8988T (cell line): ENCODE results near the gene STRIP2.
"Not testable (repeated sequence)": the region's sequence is repeated elsewhere in the genome, so short reads cannot be mapped to it uniquely, and the experiment has no call there.

Experiments
- DNase-seq: peaks from one replicate; pipeline ENCODE4 v3.0.0; 2011

Gene STRIP2

DNA sequence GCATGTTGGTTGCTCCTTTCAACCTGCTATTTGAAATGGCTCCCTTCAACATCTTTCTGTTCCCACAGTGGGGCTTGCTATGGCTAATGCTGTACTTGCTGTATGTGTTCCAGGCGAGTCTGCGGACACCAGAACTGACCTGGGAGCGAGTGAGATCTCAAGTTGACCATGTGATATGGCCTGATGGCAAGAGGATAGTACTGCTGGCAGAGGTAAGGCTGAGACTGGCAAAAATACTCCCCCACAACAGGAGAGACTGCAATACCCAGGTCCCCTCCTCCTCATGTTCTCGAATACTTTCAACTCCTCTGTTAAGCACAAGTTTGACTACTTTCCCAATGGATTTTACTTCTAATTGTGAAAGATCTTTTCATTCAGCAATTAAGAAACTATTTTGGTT lies 11.5 kb upstream of the STRIP2 start:
- DNase-seq = no peak

DNA sequence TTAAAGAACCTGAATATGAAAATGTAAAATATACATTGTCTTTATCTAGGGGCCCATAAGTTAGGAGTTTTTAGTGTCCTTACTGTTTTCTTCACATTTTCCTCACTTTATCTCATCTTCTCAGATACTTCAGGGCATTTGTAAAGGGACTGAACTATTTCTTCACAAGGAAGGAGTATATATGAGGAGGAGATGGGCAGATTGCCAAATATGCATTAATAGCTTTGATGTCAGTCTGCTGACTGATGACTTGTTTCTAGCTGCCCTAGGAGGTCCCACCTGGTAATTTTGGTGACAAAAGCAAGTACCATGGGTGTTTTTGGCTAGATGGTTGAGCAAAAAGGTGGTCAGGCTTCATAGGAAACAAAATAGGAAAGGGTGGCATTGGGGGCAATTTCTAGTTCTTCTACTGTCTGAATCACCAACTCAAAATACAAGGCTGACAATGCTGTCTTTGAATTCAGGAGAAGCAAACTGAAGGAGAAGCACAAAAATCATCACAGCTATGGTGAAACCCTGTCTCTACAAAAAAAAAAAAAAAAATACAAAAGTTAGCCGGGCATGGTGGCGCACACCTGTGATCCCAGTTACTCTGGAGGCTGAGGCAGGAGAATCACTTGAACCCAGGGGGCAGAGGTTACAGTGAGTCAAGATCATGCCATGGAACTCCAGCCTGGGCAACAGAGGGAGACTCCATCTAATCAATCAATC lies 10.4 kb upstream of the STRIP2 start:
- DNase-seq = no peak

DNA sequence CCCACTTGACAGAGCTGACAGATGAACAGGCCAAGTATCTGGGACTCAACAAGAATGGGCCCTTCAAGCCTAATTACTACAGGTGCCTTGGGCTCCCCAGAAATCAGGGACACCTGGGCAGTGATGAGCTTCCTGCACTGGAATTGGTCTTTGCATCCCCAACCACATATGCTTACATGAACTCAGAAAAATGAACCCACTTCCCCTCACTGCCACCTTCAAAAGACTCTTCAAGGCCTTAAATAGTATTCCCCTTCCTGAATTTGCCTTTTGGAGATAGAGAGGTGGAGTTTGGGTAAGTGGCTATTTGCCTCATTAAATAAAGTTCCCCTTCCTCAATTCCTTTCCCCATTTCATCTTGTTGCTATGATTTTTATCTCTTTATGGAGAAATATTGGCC lies 7.8 kb upstream of the STRIP2 start:
- no peak for DNase-seq

- DNase-seq = no peak
These were observed 6.6 kb upstream of the STRIP2 start for GRCh38 chr7:129427526-129428045.

GRCh38 chr7:129431911-129432643 lies 2.2 kb upstream of the STRIP2 start:
- no peak for DNase-seq

DNA sequence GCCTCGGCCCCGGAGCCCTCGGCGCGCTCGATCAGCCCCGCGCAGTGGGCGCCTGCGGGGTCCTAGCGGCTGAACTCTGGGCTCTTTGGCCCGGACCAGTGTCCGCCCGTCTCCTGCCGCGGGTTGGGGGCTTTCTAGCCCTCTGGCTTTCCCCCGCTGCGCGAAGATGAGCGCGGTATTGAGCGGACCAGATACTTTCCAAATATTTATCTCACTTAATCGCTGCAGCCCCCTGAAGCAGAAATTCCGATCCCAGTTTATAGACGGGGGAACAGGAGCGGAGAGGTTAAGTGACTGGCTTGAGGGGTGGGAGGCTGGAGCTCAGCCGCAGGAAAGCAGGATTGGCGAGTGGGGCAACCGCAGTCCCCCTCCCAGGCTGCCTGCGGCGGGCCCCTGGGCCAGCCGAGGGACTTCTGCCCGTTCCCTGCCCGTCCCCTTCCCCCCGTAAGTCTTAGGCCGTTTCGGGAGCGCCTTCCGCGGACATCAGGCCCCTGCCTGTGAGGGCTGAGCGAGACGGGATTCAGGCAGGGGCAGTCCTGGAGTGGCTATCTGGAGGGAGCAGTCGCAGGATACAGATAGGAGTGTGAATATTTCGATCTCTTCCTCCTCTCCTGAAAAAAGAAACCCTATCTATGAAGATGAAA lies 565 bp downstream of the STRIP2 start:
- DNase-seq = peak; percentile 23

GRCh38 chr7:129435414-129435829 lies 1.2 kb downstream of the STRIP2 start:
- no peak for DNase-seq

- DNase-seq = no peak
These were observed 2.2 kb downstream of the STRIP2 start for GRCh38 chr7:129436335-129436923.

- no peak for DNase-seq
These were observed 3.0 kb downstream of the STRIP2 start for GRCh38 chr7:129437190-129437589.

GRCh38 chr7:129438281-129438838 lies 4.1 kb downstream of the STRIP2 start:
- no peak for DNase-seq

DNA sequence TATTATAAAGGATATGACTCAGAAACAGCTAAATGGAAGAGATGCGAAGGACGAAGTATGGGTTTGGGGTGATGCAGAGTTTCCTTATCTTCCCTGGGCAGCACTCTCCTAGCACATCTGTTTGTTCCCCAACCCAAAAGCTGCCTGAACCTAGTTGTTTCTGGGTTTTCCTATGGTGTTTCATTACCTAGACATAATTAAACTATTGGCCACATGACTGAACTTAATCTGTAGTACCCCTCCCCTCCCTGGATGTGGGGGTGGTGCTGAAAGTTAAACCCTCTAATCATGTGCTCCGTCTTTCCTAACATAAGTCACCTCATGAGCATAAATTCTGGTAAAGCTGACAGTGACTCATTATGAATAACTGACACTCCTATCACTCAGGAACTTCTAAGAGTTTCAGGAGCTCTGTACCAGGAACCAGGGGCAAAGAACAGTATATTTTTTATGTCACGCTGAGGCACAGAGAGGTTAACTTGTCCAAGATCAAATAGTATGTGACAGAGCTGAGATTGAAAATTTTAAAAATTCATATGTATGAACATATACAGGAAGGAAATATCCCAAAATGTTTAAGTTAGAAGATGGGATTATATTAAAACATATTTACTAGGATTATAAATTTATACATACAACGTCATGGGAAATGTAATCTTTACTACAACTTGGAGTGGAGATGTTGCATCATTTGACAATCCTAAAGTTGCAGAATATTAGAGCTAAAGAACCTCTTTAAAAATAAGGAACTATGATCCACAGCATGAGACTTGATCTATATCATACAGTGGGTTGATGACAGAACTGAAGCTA lies 4.8 kb downstream of the STRIP2 start:
- DNase-seq = peak; percentile 26

DNA sequence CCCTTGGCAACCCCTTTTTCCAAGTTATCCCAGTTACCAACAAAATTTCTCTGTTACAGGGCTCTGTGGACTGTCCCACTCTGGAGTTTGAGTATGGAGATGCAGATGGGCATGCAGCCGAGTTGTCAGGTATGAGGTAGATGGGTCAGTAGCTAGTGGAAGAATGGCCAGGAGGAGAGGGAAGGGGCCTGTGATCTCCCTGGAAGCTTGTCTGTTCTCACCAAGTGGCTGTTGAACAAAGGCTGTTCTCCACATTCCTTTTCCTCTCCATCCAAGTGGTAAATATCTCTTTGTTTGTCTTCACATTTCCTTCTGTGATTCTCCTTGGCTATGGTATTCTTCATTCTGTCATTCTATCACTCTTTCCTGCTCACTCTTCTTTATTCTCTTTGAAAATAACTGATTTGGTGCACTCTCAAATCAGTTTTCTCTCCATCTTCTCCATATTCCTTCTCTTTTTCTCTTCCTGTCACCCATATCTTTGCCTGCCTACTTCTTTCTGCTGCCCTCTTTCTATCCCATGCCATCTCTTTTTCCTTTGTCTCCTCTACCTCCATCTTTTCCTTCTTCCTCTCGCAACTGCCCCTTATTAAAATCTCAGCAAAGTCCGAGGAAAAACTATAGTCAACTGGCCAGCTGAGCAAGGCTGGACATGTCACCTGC lies 5.9 kb downstream of the STRIP2 start:
- DNase-seq = no peak

DNA sequence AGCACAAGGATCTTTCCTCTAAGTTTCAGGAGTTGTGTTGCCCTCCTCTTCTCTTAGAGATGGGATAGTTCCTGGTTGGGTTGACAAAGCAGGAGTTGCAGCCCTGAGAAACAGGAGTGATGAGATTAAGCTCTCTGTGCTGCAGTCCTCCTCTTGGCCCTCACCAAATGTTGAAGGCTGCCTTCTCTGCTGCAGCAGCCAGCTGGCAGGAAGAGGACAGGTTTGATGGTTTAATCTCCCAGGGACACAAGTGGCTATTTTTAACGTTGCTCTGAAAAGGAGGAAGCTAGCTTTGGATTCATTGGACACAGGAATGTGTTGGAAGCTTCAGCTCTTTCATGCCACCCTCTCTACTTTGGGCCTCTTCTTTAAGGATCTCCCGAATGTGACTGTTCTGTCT lies 9.4 kb downstream of the STRIP2 start:
- no peak for DNase-seq

DNA sequence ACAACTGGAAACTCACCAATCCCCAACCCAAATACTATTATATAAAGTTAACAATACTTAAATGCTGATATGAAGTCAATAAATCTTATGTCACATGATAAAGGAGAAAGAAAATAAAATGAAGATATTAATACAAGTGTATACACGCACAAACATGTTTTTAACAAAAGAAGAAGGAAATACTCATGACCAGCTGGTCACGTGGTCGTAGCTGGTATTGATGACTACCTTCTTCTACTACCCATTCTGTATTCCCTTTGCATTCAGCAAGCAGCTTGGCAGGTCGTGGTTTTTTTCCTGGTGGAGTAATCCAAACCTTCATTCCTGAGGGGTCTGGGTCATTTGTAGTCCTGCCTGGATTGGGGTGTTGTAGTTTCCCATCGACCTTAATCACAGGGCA lies 10.5 kb downstream of the STRIP2 start:
- not testable (repeated sequence) for DNase-seq

DNA sequence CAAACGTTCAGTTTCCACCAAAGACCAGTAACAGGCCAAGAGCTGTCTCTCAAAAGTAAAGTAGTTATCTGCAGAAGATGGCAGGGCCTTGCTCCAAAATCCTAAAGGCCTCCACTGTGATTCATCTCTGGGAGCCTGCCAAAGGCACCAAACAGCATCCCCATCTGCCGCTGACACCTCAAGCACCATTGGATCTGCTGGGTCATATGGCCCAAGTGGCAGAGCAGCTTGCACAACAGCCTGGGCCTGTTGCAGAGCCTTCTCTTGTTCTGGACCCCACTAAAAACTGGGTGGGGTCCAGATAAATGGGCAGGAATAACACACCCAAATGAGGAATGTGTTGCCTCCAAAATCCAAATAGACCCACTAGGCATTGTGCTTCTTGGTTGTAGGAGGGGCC lies 12.7 kb downstream of the STRIP2 start:
- not testable (repeated sequence) for DNase-seq

DNA sequence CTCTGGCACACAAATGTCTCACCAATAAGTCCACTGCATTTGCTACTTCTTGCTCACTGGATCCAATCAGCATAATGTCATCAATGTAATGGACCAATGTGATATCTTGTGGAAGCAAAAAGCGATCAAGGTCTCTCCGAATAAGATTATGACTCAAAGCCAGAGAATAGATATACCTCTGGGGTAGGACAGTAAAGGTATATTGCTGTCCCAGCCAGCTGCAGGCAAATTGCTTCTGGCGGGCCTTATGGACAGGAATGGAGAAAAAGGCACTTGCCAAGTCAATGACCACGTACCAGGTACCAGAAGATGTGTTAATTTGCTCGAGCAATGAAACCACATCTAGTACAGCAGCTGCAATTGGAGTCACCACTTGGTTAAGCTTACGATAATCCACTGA lies 13.2 kb downstream of the STRIP2 start:
- not testable (repeated sequence) for DNase-seq

- DNase-seq = not testable (repeated sequence)
These were observed 14.4 kb downstream of the STRIP2 start for GRCh38 chr7:129448608-129449007.

GRCh38 chr7:129450295-129450694 lies 16.1 kb downstream of the STRIP2 start:
- DNase-seq = no peak

GRCh38 chr7:129452589-129453231 lies 18.5 kb downstream of the STRIP2 start:
- DNase-seq = no peak

DNA sequence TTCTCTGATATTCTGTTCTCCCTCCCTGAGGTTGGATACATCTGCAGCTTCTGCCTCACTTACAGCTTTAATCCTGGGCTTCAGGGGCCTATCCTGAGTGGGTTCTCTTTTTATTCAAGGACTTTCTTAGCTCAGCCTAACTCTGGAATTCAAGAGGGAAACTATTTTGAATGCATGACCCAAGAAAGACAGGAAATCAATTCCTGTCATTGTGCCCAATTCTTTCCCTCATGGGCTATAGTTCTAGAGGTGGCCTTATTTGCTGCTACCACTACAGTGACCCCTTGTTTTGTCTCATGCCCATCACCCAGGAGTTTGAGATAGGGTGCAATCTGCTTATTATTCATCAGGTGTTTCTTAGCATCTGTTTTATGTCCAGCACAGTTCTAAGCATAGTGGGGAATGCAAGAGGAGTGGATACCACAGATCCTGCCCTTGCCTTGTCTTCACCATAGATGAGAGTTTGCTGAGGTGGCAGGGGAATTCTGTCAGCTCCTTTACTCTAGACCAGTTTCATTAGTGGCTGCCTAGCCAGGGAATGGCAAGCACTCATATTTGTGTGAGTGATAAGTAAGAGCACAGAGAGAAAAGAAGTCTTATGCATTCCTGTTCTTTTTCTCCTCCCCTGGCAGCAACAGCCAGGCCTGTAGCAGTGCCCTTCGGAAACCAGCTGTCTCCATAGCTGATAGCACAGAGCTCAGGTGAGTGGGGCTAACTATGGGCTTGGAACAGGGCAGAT lies 19.4 kb downstream of the STRIP2 start:
- no peak for DNase-seq

DNA sequence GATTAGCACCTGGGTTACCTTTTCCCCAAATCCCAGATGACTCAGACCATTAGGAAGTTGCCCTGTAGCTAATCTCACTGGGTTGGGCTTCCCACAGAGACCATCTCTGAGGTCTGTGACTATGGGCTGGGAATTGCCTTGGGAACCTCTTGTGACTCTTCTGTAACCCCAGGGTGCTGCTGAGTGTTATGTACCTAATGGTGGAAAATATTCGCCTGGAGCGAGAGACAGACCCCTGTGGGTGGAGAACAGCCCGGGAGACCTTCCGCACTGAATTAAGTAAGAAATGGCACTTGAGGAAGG lies 20.0 kb downstream of the STRIP2 start:
- DNase-seq = no peak
